HepG2 (cell line): Measurements from ENCODE around the gene TUT1. TPM values are rescaled to one million over a fixed set of nuclear protein-coding genes. Genes with fewer than 3 reads are reported as not detected.

Source experiments
- ATAC-seq: fragments of 200-7000 bp; cut with Tn5 transposase; 3 replicates; pipeline ENCODE4 v1.9.1; 2020; ENCODE audit warnings: mild to moderate bottlenecking, moderate library complexity
- BruUV-seq: library from RNA; stranded (reverse); fragments of 400-500 nt; replicated peaks from 2 replicates; lab custom pipeline; 2021; lab: Mats Ljungman, UMichigan
- CTCF ChIA-PET: fragments of 300-600 bp; formaldehyde crosslinking; extraction: SDS; loops from one replicate; lab custom pipeline; 2021; ENCODE audit warnings: low total read pairs, inconsistent platforms, low intra/inter-chr PET ratio; lab: Yijun Ruan, JAX
- POLR2A ChIA-PET: fragments of 350-600 bp; sonication (Branson Sonifier 250); formaldehyde crosslinking; loops from one replicate; lab custom pipeline; 2020; ENCODE audit warnings: antibody characterized with exemption, inconsistent platforms; lab: Yijun Ruan, JAX
- DNase-seq: peaks from one replicate; pipeline ENCODE4 v3.0.0-alpha.2; 2015; ENCODE audit warnings: low spot score
- FAIRE-seq: peaks from 3 replicates; lab custom pipeline; 2011; peaks lifted over from hg19 to GRCh38; lab: Jason Lieb, UNC
- H2AFZ ChIP-seq: one replicate; pipeline ENCODE4 v1.6.1; 2011; ENCODE audit warnings: low read length, inconsistent platforms
- H3K27ac ChIP-seq: fragments of 300-600 bp; 3 replicates; pipeline ENCODE4 v1.8.0; 2011; ENCODE audit warnings: mixed run types, mild to moderate bottlenecking, mixed read lengths, low read length, inconsistent platforms; ENCODE audit not compliant: insufficient read depth; ENCODE audit errors: extremely low read length
- H3K27me3 ChIP-seq, 2 experiments: fragments of 200-600 bp in 1 of 2; 2 replicates in 1 of 2; 3 replicates in 1 of 2; pipeline versions ENCODE4 v1.6.0 to v1.8.0; 2011; ENCODE audit warnings: low read length in 2 of 2, mild to moderate bottlenecking in 2 of 2, moderate library complexity in 2 of 2, inconsistent platforms in 1 of 2; ENCODE audit not compliant: insufficient read depth in 2 of 2, control insufficient read depth in 1 of 2
- H3K36me3 ChIP-seq, 2 experiments: fragments of 200-600 bp in 1 of 2; replicated peaks in 1 of 2; 2 replicates in 1 of 2; 3 replicates in 1 of 2; pipeline versions ENCODE4 v1.5.1 to v1.8.0; 2011; ENCODE audit warnings: low read length in 2 of 2, inconsistent platforms in 1 of 2; ENCODE audit not compliant: insufficient read depth in 2 of 2, control insufficient read depth in 1 of 2
- H3K4me1 ChIP-seq: 2 replicates; pipeline ENCODE4 v1.5.1; 2012; ENCODE audit warnings: low read length, inconsistent platforms; ENCODE audit not compliant: insufficient read depth
- H3K4me2 ChIP-seq: 2 replicates; pipeline ENCODE4 v1.6.0; 2011; ENCODE audit warnings: low read depth, low read length, inconsistent platforms
- H3K4me3 ChIP-seq, 3 experiments: fragments of 200-600 bp in 1 of 3; sonication (generic), shearing (Covaris generic) in 1 of 3; replicated peaks in 1 of 3; 2 replicates each; pipeline ENCODE4 v1.5.1; 2011 to 2016; ENCODE audit warnings: low read length in 3 of 3, inconsistent platforms in 2 of 3, low read depth in 2 of 3, mild to moderate bottlenecking in 2 of 3, control low read depth in 1 of 3, mixed read lengths in 1 of 3; ENCODE audit not compliant: insufficient read depth in 1 of 3
- H3K79me2 ChIP-seq: one replicate; pipeline ENCODE4 v1.6.1; 2011; ENCODE audit warnings: low read length, inconsistent platforms; ENCODE audit not compliant: insufficient read depth
- H3K9ac ChIP-seq: 2 replicates; pipeline ENCODE4 v1.6.0; 2011; ENCODE audit warnings: mild to moderate bottlenecking, low read depth, low read length, inconsistent platforms; ENCODE audit not compliant: insufficient read depth
- H3K9me3 ChIP-seq: 2 replicates; pipeline ENCODE4 v1.5.1; 2012; ENCODE audit warnings: mild to moderate bottlenecking, low read length
- H4K20me1 ChIP-seq: 2 replicates; pipeline ENCODE4 v1.6.0; 2011; ENCODE audit warnings: inconsistent platforms, mild to moderate bottlenecking, low read length, moderate library complexity; ENCODE audit not compliant: insufficient read depth
- FOXP1 ChIP-seq, 2 experiments: fragments of 450-650 bp in 1 of 2; IDR thresholded peaks; 2 replicates each; pipeline ENCODE4 v1.6.1; 2017 to 2018; ENCODE audit warnings: antibody characterized with exemption in 1 of 2
- NR2C2 ChIP-seq: sonication (generic); formaldehyde crosslinking; IDR thresholded peaks from 2 replicates; pipeline ENCODE4 v1.4.0; 2020; ENCODE audit warnings: missing genetic modification reagents, mild to moderate bottlenecking, moderate library complexity, borderline replicate concordance
- ONECUT2 ChIP-seq: sonication (generic); formaldehyde crosslinking; IDR thresholded peaks from 2 replicates; pipeline ENCODE4 v1.4.0; 2020; ENCODE audit warnings: missing genetic modification reagents
- PRMT3 ChIP-seq: sonication (generic); formaldehyde crosslinking; IDR thresholded peaks from 2 replicates; pipeline ENCODE4 v1.8.1; 2022; ENCODE audit warnings: low read depth, mild to moderate bottlenecking, moderate library complexity, missing genetic modification reagents, borderline replicate concordance
- ZNF772 ChIP-seq: sonication (generic); formaldehyde crosslinking; IDR thresholded peaks from 2 replicates; pipeline ENCODE4 v1.5.0; 2020; ENCODE audit warnings: mild to moderate bottlenecking, missing genetic modification reagents
- ZNF788 ChIP-seq: sonication (generic); formaldehyde crosslinking; IDR thresholded peaks from 2 replicates; pipeline ENCODE4 v1.5.0; 2020; ENCODE audit warnings: mild to moderate bottlenecking, missing genetic modification reagents, borderline replicate concordance
- WGBS: methylation state at CpG from one replicate; pipeline ENCODE4 v1.1.6; 2017; ENCODE audit warnings: low lambda C conversion rate; 5-methylcytosine and 5-hydroxymethylcytosine counted together
- in situ Hi-C: cut with HindIII; loops from 2 replicates; pipeline ENCODE4 v1.10.0; 2017; ENCODE audit warnings: low pct_unique_long_range_greater_than_20kb; ENCODE audit not compliant: extremely low pct_ligation_motif_present
- intact Hi-C: fragments of 100-400 bp; cut with micrococcal nuclease; formaldehyde crosslinking; loops from one replicate; pipeline ENCODE4 v1.10.0; 2022; ENCODE audit not compliant: unreplicated experiment
- polyA plus RNA-seq, 8 experiments: library from polyadenylated mRNA; depleted of rRNA in 3 of 8; stranded (reverse) in 7 of 8; unstranded in 1 of 8; fragments of >200 nt; fragmentation: Illumina TruSeq in 4 of 8; extraction: Trizol in 4 of 8; gene quantifications; 2 replicates each; pipeline versions ENCODE4 v1.2.1 to v1.2.3, GENCODE V29; 2011 to 2016; ENCODE audit warnings: low read depth in 4 of 8, missing spikeins in 1 of 8, mixed read lengths in 1 of 8; ENCODE audit not compliant: insufficient read depth in 1 of 8
- total RNA-seq, 5 experiments: library from RNA; depleted of rRNA; stranded (reverse); fragments of >200 nt; fragmentation: Illumina TruSeq; extraction: Trizol; gene quantifications; 2 replicates each; pipeline ENCODE4 v1.2.3, GENCODE V29; 2016; ENCODE audit warnings: low read depth in 1 of 5
- TF ChIP-seq, protein P1 (sequence below): IDR thresholded peaks from 2 replicates; pipeline ENCODE4 v1.6.1; 2018; ENCODE audit warnings: missing genetic modification reagents, mild to moderate bottlenecking, missing compliant biosample characterization
- TF ChIP-seq, protein P2 (sequence below): sonication (generic); formaldehyde crosslinking; IDR thresholded peaks from 2 replicates; pipeline ENCODE4 v1.4.0; 2020; ENCODE audit warnings: missing genetic modification reagents, borderline replicate concordance
- TF ChIP-seq, protein P3 (sequence below): IDR thresholded peaks from 2 replicates; pipeline ENCODE4 v1.6.1; 2016; ENCODE audit warnings: mild to moderate bottlenecking

The TUT1 gene
- total and polyA plus RNA-seq, 2 of the 13 experiments (the other 11 are each of a cell fraction or from before 2014, with no cell fraction given): 9.7 to 14.3 TPM

DNA sequence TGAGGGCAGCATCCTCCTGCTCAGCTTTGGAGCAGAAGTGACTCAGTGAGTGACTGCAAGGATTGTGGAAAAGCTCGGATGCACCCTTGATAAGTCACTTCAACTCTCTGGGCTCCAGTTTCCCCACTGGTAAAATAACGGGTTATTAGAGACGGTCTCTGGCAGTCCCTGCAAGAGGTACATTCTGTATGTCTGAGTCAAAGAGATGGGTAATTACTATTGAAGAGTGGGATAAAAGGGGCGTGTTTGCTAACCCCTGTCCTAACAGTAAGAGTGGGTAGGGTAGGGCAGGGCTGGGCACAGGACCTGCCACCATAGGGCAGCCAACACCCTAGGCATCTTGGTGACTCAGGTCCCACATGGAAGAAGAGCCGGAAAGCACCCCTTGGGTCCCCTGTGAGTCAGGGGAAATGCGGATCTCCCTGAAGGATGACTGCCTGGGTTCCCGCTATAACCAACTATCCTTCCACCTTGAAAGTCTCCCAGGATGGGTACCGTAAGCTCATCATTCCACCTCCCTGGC, 37.4 kb downstream of the TUT1 start:
- Histone ChIP-seq H3K9me3 (no peaks in the 10 kb centered on the region), H3K36me3 (peaks cover 2 to 8% of the 10 kb centered on the region in 2 experiments; a peak in 3 of 5 replicates), H3K4me2 (peak overlapping the region; percentile 84), H3K27ac (peak overlapping the region; percentile 82), H3K27me3 (no peaks in the 10 kb centered on the region), H3K79me2 (no peaks in the 10 kb centered on the region), H3K4me1 (peaks cover 93% of the 10 kb centered on the region), H2AFZ (no peak overlapping the region), H4K20me1 (no peaks in the 10 kb centered on the region), H3K4me3 (no peak overlapping the region), H3K9ac (peak overlapping the region; percentile 80)
- CTCF ChIA-PET: no interaction called here
- intact Hi-C loops (no loop called here), in situ Hi-C loops (loop anchor here (5.0 kb wide), 1 partner anchor 132 kb away; no protein-coding TSS in a partner anchor)
- DNase-seq (no peak), ATAC-seq (peak; percentile 1; the same call in 2 of the 3 replicates), FAIRE-seq (no peak)
- no TSS peak for BruUV-seq
- 58% methylated on average over 6 of the region's 8 CpGs for WGBS
- POLR2A ChIA-PET: interaction anchor here (1.1 to 4.5 kb wide), 7 partner anchors 10 to 129 kb away, joined by 3 to 23 read pairs (median 6); partner anchors contain the start of genes C11orf98, CSKMT, EEF1G and LBHD1
- TF ChIP-seq ZNF788 (0 out of 2 replicates have a peak, but pooled peaks have one; percentile 16), PRMT3 (CRISPR knock-in tag) (no peak)
- TF ChIP-seq, protein P1, sequence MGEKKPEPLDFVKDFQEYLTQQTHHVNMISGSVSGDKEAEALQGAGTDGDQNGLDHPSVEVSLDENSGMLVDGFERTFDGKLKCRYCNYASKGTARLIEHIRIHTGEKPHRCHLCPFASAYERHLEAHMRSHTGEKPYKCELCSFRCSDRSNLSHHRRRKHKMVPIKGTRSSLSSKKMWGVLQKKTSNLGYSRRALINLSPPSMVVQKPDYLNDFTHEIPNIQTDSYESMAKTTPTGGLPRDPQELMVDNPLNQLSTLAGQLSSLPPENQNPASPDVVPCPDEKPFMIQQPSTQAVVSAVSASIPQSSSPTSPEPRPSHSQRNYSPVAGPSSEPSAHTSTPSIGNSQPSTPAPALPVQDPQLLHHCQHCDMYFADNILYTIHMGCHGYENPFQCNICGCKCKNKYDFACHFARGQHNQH (CRISPR knock-in tag): no peak

DNA sequence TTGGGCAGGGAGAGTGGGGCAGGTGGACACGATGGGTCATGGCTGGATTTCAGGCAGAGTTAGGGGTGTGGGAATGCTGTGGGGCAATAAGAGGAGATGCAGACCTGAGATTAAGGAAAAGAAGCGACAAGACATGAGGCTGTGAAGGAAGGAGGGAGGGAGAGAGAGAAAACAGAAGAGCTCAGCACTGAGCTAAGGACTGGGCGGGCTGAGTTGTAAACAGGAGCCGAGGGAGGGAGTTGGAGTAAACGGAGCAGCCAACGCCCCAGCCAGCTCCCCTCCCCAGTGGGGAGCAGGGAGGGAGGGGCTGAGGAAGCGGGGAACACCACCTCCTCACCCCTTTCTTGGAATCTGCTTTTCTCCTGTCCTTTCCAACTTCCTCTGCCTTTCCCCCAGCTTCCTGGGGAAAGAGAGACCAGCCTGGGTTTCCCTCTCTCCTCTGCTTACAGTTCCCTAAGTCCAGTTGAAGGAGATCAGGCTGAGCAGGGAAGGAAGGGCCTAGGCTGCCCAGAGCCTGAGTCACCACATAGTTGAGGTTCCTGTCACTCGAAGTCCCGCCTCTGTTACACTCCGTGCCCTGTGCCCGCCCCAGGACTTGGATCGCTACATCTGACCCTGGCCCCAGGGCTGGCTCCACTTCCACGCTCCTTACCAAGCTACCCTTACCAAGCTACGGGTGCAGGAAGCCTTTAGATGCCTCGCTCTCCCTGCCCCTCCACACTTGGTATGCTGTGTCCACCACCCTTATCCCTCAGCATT, 38.1 kb downstream of the TUT1 start:
- in situ Hi-C loops (loop anchor here (5.0 kb wide), 1 partner anchor 131 kb away; no protein-coding TSS in a partner anchor), intact Hi-C loops (no loop called here)
- no peak for FAIRE-seq
- peak overlapping the region in 2 of 3 experiments; percentile 31 to 65; a peak in 5 of 6 replicates for H3K4me3 ChIP-seq
- H3K36me3 ChIP-seq: 0 out of 5 replicates have a peak, but pooled peaks cover 0 to 4% of the 10 kb centered on the region in 2 experiments
- no peaks in the 10 kb centered on the region for H3K9me3 ChIP-seq
- peak overlapping the region; percentile 90 for H2AFZ ChIP-seq
- CTCF ChIA-PET: no interaction called here
- peak overlapping the region; percentile 80 for H3K9ac ChIP-seq
- peaks cover 99% of the 10 kb centered on the region for H3K4me1 ChIP-seq
- no peak for DNase-seq
- H3K79me2 ChIP-seq: no peaks in the 10 kb centered on the region
- H3K27me3 ChIP-seq: no peaks in the 10 kb centered on the region
- peak overlapping the region; percentile 84 for H3K4me2 ChIP-seq
- WGBS: 9% methylated on average over 15 of the region's 15 CpGs
- peak overlapping the region; percentile 82 for H3K27ac ChIP-seq
- no TSS peak for BruUV-seq
- POLR2A ChIA-PET: interaction anchor here (0.7 to 4.5 kb wide), 8 partner anchors 21 to 288 kb away, joined by 3 to 23 read pairs (median 4); partner anchors contain the start of genes C11orf98, CSKMT, EEF1G and LBHD1
- H4K20me1 ChIP-seq: no peaks in the 10 kb centered on the region
- ATAC-seq: peak; percentile 55
- TF ChIP-seq ZNF772 (CRISPR knock-in tag): no peak
- no peak for TF ChIP-seq FOXP1 (IDR thresholded peaks at IDR 0.05)
- TF ChIP-seq FOXP1 (CRISPR knock-in tag; IDR thresholded peaks at IDR 0.05): peak; percentile 61; the same call in 1 of the 2 replicates
- TF ChIP-seq, protein P2, sequence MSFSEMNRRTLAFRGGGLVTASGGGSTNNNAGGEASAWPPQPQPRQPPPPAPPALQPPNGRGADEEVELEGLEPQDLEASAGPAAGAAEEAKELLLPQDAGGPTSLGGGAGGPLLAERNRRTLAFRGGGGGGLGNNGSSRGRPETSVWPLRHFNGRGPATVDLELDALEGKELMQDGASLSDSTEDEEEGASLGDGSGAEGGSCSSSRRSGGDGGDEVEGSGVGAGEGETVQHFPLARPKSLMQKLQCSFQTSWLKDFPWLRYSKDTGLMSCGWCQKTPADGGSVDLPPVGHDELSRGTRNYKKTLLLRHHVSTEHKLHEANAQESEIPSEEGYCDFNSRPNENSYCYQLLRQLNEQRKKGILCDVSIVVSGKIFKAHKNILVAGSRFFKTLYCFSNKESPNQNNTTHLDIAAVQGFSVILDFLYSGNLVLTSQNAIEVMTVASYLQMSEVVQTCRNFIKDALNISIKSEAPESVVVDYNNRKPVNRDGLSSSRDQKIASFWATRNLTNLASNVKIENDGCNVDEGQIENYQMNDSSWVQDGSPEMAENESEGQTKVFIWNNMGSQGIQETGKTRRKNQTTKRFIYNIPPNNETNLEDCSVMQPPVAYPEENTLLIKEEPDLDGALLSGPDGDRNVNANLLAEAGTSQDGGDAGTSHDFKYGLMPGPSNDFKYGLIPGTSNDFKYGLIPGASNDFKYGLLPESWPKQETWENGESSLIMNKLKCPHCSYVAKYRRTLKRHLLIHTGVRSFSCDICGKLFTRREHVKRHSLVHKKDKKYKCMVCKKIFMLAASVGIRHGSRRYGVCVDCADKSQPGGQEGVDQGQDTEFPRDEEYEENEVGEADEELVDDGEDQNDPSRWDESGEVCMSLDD: 0 out of 2 replicates have a peak, but pooled peaks have one; percentile 28
- TF ChIP-seq, protein P3, sequence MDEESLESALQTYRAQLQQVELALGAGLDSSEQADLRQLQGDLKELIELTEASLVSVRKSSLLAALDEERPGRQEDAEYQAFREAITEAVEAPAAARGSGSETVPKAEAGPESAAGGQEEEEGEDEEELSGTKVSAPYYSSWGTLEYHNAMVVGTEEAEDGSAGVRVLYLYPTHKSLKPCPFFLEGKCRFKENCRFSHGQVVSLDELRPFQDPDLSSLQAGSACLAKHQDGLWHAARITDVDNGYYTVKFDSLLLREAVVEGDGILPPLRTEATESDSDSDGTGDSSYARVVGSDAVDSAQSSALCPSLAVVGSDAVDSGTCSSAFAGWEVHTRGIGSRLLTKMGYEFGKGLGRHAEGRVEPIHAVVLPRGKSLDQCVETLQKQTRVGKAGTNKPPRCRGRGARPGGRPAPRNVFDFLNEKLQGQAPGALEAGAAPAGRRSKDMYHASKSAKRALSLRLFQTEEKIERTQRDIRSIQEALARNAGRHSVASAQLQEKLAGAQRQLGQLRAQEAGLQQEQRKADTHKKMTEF (CRISPR knock-in tag): 0 out of 2 replicates have a peak, but pooled peaks have one; percentile 25
- no peak for TF ChIP-seq NR2C2 (CRISPR knock-in tag)
- TF ChIP-seq ONECUT2 (CRISPR knock-in tag): no peak
